CD14-positive monocyte (primary cell): ENCODE results near the gene AQR. TPM values are rescaled to one million over a fixed set of nuclear protein-coding genes. Genes with fewer than 3 reads are reported as not detected.

Source experiments
- DNase-seq, 3 donors: peaks; one replicate each; pipeline ENCODE4 v3.0.0-alpha.2; 2011 to 2022
- H2AFZ ChIP-seq: 2 replicates; pipeline ENCODE4 v1.6.0; 2012; ENCODE audit warnings: mild to moderate bottlenecking, low read depth, low read length, inconsistent platforms; ENCODE audit not compliant: insufficient read depth, poor library complexity, severe bottlenecking
- H3K27ac ChIP-seq, 2 donors: 1 replicate in 1 of 2; 2 replicates in 1 of 2; pipeline ENCODE4 v1.5.1; 2012 to 2013; ENCODE audit warnings: low read length in 2 of 2, control low read depth in 1 of 2, inconsistent platforms in 1 of 2, low read depth in 1 of 2, mild to moderate bottlenecking in 1 of 2
- H3K27me3 ChIP-seq, 2 donors: one replicate each; pipeline versions ENCODE4 v1.6.0 to v1.6.1; 2011 to 2013; ENCODE audit warnings: low read length in 2 of 2; ENCODE audit not compliant: control insufficient read depth in 2 of 2, insufficient read depth in 2 of 2
- H3K36me3 ChIP-seq, 2 donors: replicated peaks in 1 of 2; 1 replicate in 1 of 2; 2 replicates in 1 of 2; pipeline versions ENCODE4 v1.5.1 to v1.6.1; 2012 to 2013; ENCODE audit warnings: low read length in 2 of 2, control low read depth in 1 of 2, inconsistent platforms in 1 of 2, mild to moderate bottlenecking in 1 of 2; ENCODE audit not compliant: insufficient read depth in 2 of 2, control insufficient read depth in 1 of 2
- H3K4me1 ChIP-seq, 2 donors: 1 replicate in 1 of 2; 2 replicates in 1 of 2; pipeline versions ENCODE4 v1.5.1 to v1.6.1; 2012 to 2013; ENCODE audit warnings: low read length in 2 of 2, control low read depth in 1 of 2, inconsistent platforms in 1 of 2, mild to moderate bottlenecking in 1 of 2, moderate library complexity in 1 of 2; ENCODE audit not compliant: insufficient read depth in 2 of 2, control insufficient read depth in 1 of 2
- H3K4me2 ChIP-seq: replicated peaks from 2 replicates; pipeline ENCODE3; 2012; ENCODE audit warnings: low read length, moderate library complexity, mild to moderate bottlenecking; ENCODE audit not compliant: poor library complexity, severe bottlenecking; ENCODE audit errors: extremely low read depth
- H3K4me3 ChIP-seq, 3 experiments: fragments of 200-600 bp in 1 of 3; sonication (generic) in 1 of 3; replicated peaks in 1 of 3; 1 replicate in 2 of 3; 2 replicates in 1 of 3; pipeline ENCODE4 v1.5.1; 2011 to 2013; ENCODE audit warnings: low read length in 3 of 3, mild to moderate bottlenecking in 3 of 3, control low read depth in 2 of 3, low read depth in 2 of 3, inconsistent platforms in 1 of 3, moderate library complexity in 1 of 3
- H3K79me2 ChIP-seq: 2 replicates; pipeline ENCODE4 v1.6.0; 2012; ENCODE audit warnings: mild to moderate bottlenecking, control low read depth, inconsistent platforms, low read length, moderate library complexity; ENCODE audit not compliant: insufficient read depth
- H3K9ac ChIP-seq: 2 replicates; pipeline ENCODE4 v1.6.0; 2017; ENCODE audit warnings: low read length, mild to moderate bottlenecking; ENCODE audit not compliant: insufficient read depth, poor library complexity, severe bottlenecking
- H3K9me3 ChIP-seq, 2 donors: replicated peaks in 1 of 2; 1 replicate in 1 of 2; 2 replicates in 1 of 2; pipeline versions ENCODE4 v1.5.1 to v1.6.1; 2012 to 2013; ENCODE audit warnings: low read length in 2 of 2, control low read depth in 1 of 2; ENCODE audit not compliant: control insufficient read depth in 1 of 2, insufficient read depth in 1 of 2
- H4K20me1 ChIP-seq: 2 replicates; pipeline ENCODE4 v1.6.0; 2012; ENCODE audit warnings: mild to moderate bottlenecking, low read length, control low read depth, moderate library complexity; ENCODE audit not compliant: insufficient read depth
- H3K27ac Mint-ChIP-seq, 7 donors: one replicate each; pipeline ENCODE4 v1.8.0; 2020; ENCODE audit warnings: mild to moderate bottlenecking in 7 of 7, mixed read lengths in 7 of 7, moderate library complexity in 6 of 7, inconsistent platforms in 2 of 7
- H3K27me3 Mint-ChIP-seq, 3 donors: one replicate each; pipeline ENCODE4 v1.8.0; 2021 to 2022; ENCODE audit warnings: low read depth in 3 of 3, mild to moderate bottlenecking in 3 of 3, mixed read lengths in 3 of 3, moderate library complexity in 3 of 3, inconsistent platforms in 1 of 3
- H3K36me3 Mint-ChIP-seq, 2 donors: one replicate each; pipeline ENCODE4 v1.8.0; 2020; ENCODE audit warnings: mixed read lengths in 2 of 2, inconsistent platforms in 1 of 2, mild to moderate bottlenecking in 1 of 2
- H3K4me1 Mint-ChIP-seq: one replicate; pipeline ENCODE4 v1.8.0; 2020; ENCODE audit warnings: mild to moderate bottlenecking, mixed read lengths
- H3K4me3 Mint-ChIP-seq, 2 donors: one replicate each; pipeline ENCODE4 v1.8.0; 2020; ENCODE audit warnings: mild to moderate bottlenecking in 2 of 2, mixed read lengths in 2 of 2, moderate library complexity in 1 of 2
- H3K9me3 Mint-ChIP-seq, 7 donors: one replicate each; pipeline ENCODE4 v1.8.0; 2020 to 2022; ENCODE audit warnings: mixed read lengths in 7 of 7, mild to moderate bottlenecking in 6 of 7, moderate library complexity in 6 of 7, inconsistent platforms in 2 of 7
- WGBS: methylation state at CpG from one replicate; pipeline ENCODE4 v1.1.5; 2013; ENCODE audit warnings: missing lambda C conversion rate; ENCODE audit not compliant: insufficient coverage; 5-methylcytosine and 5-hydroxymethylcytosine counted together
- intact Hi-C, 2 donors: fragments of 100-400 bp; cut with micrococcal nuclease; formaldehyde crosslinking; loops; one replicate each; pipeline versions ENCODE4 v1.15.0 to v1.15.1; 2023
- polyA plus RNA-seq, 3 donors: library from polyadenylated mRNA; depleted of rRNA in 1 of 3; unstranded in 2 of 3; stranded (reverse) in 1 of 3; fragments of 300-500 nt in 2 of 3; fragments of >200 nt in 1 of 3; fragmentation: Illumina TruSeq in 2 of 3; gene quantifications; 1 replicate in 2 of 3; 2 replicates in 1 of 3; pipeline ENCODE4 v1.2.3, GENCODE V29; 2012 to 2021
- TF ChIP-seq, protein P1 (sequence below): fragments of 200-600 bp; IDR thresholded peaks from one replicate; pipeline ENCODE4 v1.8.0; 2022; ENCODE audit warnings: antibody characterized with exemption, mild to moderate bottlenecking

AQR gene
- polyA plus RNA-seq, 3 donors = 8.4 to 26.4 (median 16.8) TPM

DNA sequence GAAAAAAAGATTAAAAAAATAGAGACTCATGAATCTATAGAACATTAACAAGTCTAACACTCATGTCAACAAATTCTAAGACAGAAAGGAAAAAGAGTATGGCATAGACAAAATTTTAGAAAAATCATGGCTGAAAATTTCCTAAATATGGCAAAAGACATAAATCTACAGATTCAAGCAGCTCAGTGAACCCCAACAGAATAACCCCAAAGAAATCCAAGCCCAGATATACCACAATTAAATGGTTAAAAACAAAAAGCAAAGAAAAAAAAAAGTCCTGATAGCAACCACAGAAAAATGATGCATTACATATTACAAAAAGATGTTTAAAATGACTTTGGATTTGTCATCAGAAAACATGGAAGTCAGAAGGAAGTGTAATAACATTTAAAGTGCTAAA is 75.6 kb downstream of the AQR start:
- H3K79me2 ChIP-seq = no peaks in the 10 kb centered on the region
- no peaks in the 10 kb centered on the region for H3K27me3 Mint-ChIP-seq
- no peaks in the 10 kb centered on the region for H3K4me1 ChIP-seq
- H3K9me3 ChIP-seq = peaks cover 8 to 21% of the 10 kb centered on the region in 2 donors
- H3K9me3 Mint-ChIP-seq = peaks cover 7 to 20% (median 17%) of the 10 kb centered on the region in 7 donors
- peaks cover 79 to 92% of the 10 kb centered on the region in 2 donors for H3K36me3 ChIP-seq
- H3K4me3 ChIP-seq = no peak overlapping the region
- no peak overlapping the region for H3K4me2 ChIP-seq
- H3K27ac Mint-ChIP-seq = no peak overlapping the region
- H2AFZ ChIP-seq = no peak overlapping the region
- H3K36me3 Mint-ChIP-seq = peaks cover 76 to 96% of the 10 kb centered on the region in 2 donors
- H3K27ac ChIP-seq = no peak overlapping the region
- intact Hi-C loops = no loop called here
- no peaks in the 10 kb centered on the region for H3K4me1 Mint-ChIP-seq
- no peak overlapping the region for H3K9ac ChIP-seq
- no peaks in the 10 kb centered on the region for H4K20me1 ChIP-seq
- H3K27me3 ChIP-seq = no peaks in the 10 kb centered on the region
- no peak for DNase-seq
- H3K4me3 Mint-ChIP-seq = no peak overlapping the region
- TF ChIP-seq, protein P1, sequence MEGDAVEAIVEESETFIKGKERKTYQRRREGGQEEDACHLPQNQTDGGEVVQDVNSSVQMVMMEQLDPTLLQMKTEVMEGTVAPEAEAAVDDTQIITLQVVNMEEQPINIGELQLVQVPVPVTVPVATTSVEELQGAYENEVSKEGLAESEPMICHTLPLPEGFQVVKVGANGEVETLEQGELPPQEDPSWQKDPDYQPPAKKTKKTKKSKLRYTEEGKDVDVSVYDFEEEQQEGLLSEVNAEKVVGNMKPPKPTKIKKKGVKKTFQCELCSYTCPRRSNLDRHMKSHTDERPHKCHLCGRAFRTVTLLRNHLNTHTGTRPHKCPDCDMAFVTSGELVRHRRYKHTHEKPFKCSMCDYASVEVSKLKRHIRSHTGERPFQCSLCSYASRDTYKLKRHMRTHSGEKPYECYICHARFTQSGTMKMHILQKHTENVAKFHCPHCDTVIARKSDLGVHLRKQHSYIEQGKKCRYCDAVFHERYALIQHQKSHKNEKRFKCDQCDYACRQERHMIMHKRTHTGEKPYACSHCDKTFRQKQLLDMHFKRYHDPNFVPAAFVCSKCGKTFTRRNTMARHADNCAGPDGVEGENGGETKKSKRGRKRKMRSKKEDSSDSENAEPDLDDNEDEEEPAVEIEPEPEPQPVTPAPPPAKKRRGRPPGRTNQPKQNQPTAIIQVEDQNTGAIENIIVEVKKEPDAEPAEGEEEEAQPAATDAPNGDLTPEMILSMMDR = no peak

DNA sequence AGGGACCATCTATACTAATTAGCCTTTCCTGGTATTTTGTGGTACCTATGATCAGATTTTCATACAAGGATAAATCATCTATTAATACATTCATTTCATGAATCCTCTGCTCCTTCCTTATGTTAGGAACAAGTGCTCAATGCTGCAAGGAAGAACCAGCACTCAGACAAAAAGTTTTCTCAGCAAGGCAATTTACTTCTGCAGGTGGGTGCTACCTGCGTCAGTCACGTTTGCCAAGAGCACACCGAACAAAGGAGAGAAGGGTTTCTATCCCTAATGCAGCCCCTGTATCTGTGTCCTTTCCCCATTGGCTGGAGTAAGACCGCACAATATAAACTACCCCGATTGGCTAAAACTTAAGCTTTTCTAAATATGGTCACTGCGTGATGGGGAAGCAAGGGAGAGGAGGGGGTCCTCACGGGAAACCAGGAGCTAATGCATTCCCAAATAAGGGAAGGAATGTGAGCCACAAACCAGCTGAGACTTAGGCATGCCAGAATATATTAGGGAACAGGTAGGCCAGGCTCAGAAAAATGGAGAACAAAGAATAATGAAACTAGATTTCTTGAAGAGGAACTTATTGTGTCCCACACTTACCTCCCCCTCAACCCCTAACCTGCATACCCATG is 76.5 kb downstream of the AQR start:
- Histone ChIP-seq H3K4me2 (no peak overlapping the region), H2AFZ (no peak overlapping the region), H4K20me1 (no peaks in the 10 kb centered on the region), H3K27ac (no peak overlapping the region), H3K4me1 (no peaks in the 10 kb centered on the region), H3K79me2 (no peaks in the 10 kb centered on the region), H3K27me3 (no peaks in the 10 kb centered on the region), H3K9me3 (peaks cover 8 to 21% of the 10 kb centered on the region in 2 donors), H3K36me3 (peaks cover 84 to 96% of the 10 kb centered on the region in 2 donors), H3K4me3 (no peak overlapping the region), H3K9ac (no peak overlapping the region)
- no peak overlapping the region for H3K4me3 Mint-ChIP-seq
- no peak overlapping the region for H3K27ac Mint-ChIP-seq
- peaks cover 7 to 20% (median 17%) of the 10 kb centered on the region in 7 donors for H3K9me3 Mint-ChIP-seq
- 100% methylated on average over 3 of the region's 7 CpGs for WGBS
- TF ChIP-seq, protein P1 = no peak
- no peaks in the 10 kb centered on the region for H3K4me1 Mint-ChIP-seq
- H3K36me3 Mint-ChIP-seq = peaks cover 76 to 94% of the 10 kb centered on the region in 2 donors
- H3K27me3 Mint-ChIP-seq = no peaks in the 10 kb centered on the region
- intact Hi-C loops = no loop called here
- no peak for DNase-seq
